Measurements from ENCODE around the gene RAP1GAP.
A peak's percentile ranks its signal among the peaks of the same experiment; 100 is the strongest.

RAP1GAP gene

GRCh38 chr1:21590126-21590880 lies 78.9 kb downstream of the RAP1GAP start:
- DNase-seq, result no peak

DNA sequence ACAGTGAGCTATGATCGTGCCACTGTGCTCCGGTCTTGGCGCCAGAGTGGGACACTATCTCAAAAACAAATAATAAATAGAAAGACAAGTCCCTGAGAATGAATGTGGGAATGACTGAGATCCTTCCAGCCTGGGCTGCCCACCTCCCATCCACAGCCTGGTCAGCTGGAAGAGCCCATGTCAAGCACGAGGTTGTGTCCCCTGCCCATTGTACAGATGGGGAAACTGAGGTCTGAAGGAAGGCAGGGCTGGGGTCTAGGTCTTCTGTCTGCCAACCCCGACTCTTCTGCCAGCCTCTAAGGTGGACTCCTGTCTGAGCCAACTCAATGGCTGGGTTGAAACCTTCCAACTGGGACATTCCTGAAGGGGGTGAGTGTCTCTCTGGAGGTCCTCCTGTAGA lies 79.5 kb downstream of the RAP1GAP start:
- DNase-seq, result no peak

DNA sequence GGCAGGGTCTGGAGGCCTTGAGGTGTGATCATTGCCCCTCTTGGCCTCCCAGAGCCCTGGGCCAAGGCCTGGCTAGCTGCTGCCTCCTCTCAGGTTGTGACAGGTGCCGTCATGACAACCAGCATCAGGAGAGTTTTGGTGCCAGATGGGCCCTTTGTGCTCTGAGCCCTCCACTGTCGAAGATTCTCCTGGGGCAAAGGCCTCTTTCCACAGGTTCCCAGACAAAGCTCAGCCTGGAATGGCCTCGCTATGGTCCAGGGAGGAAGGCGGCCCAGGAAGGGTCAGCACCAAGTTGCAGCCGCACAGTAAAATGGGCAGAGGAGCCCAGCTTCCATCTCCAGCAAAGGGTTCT lies 81.6 kb downstream of the RAP1GAP start:
- DNase-seq, result no peak

- no peak for DNase-seq
These were observed 82.1 kb downstream of the RAP1GAP start for GRCh38 chr1:21586846-21587601.

GRCh38 chr1:21586222-21586621 lies 82.9 kb downstream of the RAP1GAP start:
- DNase-seq, result no peak

DNA sequence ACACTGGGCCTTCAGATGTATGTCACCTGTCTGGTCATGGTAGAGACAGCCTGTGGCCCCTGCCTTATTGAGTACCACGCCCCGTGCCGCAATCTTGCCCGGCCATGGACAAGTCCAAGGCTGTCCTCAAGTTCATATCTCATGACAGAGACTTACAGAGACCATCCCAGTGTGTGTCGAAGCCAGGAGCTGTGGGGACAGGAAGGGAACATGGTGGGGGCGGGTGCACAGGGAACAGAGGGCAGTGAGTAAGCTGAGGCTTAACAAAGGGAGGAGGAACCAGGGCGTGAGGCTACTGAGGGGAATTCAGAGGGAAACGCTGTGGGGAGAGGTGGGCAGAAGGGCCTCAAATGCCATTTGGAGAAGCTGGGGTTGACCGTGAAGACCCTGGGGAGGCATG lies 84.1 kb downstream of the RAP1GAP start:
- DNase-seq, result no peak

DNA sequence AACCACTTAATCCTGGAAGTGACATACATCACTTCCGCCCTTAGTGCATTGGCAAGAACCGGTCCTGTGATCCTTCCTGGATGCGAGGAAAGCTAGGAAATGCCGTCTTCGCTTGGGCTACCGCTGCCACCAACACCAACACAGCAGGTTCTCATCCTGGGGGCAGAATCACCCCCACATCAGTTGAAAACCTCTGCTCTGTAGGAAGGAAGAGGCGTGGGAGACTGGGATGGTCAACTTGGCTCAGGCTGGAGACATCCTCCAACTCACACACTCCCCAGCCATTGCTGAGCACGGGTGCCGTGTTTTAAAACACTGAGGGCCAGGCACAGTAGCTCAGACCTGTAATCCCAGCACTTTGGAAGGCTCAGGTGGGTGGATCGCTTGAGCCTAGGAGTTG lies 85.1 kb downstream of the RAP1GAP start:
- DNase-seq, result no peak

DNA sequence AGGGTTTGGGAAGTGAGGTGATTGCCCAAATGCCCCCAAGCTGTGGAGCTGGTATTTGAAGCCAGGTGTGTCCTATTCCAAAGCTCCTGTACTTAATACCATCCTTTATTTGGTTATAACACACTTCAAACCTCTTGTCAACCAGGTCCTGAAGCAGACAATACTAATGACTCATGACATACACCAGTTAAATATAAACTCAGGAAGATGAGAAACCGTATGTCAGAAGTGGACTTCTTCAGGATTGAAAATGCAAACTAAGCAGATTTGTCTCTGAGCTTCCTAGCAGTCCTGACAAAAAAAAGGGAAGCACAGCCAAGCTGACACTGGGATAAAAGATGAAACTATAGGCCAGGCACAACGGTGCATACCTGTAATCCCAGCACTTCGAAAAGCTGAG lies 89.4 kb downstream of the RAP1GAP start:
- DNase-seq, result no peak

- no peak for DNase-seq
These were observed 91.2 kb downstream of the RAP1GAP start for GRCh38 chr1:21577933-21578332.

DNA sequence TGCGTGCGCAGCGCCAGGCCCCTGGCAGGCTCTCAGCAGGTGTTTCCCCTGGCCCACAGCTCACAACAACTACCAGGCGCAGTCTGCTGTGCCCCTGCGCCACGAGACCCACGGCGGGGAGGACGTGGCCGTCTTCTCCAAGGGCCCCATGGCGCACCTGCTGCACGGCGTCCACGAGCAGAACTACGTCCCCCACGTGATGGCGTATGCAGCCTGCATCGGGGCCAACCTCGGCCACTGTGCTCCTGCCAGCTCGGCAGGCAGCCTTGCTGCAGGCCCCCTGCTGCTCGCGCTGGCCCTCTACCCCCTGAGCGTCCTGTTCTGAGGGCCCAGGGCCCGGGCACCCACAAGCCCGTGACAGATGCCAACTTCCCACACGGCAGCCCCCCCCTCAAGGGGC lies 91.8 kb downstream of the RAP1GAP start:
- DNase-seq, result no peak

DNA sequence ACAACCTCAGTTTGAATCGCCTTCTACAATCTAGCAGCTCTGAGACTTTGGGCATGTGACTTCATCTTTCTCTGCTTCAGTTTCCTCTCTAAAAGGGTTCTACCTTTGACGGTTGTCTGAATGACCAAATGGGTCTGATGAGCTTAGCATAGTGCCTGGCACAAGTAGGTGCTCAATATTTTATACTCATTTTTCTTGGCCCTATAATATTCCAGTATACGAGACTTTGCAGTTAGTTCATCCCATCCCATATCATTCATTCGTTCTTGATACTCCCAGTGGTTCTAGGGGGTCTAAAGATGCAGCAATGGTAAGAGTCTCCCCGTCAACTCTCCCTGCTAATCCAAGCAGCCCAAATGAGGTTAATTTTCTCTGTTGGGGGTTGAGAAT lies 92.4 kb downstream of the RAP1GAP start:
- DNase-seq, result no peak

GRCh38 chr1:21576031-21576797 lies 92.9 kb downstream of the RAP1GAP start:
- no peak for DNase-seq

DNA sequence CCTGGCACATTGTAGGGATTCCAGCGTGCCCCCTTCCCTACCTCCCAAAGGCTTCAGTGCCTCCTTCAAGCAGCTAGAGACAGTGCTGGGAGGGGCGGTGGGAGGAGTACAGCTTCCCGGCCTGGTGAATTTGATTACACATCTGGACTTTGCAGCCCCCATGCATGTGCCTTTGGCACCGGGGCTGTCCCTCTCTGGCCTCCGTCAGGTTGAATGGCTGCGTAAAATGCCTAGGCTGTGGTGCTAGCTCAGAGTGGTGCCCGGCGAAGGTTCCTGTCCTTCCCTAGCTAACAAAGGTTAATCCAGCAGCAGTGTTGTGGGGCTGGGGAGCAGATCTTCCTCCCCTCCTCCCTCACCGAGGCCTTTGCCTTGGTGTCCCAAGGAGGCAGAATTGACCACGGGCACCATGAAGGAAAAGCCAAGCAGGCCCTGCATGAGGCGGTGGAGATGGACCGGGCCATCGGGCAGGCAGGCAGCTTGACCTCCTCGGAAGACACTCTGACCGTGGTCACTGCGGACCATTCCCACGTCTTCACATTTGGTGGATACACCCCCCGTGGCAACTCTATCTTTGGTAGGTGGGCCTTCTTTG lies 93.7 kb downstream of the RAP1GAP start:
- DNase-seq, result no peak

DNA sequence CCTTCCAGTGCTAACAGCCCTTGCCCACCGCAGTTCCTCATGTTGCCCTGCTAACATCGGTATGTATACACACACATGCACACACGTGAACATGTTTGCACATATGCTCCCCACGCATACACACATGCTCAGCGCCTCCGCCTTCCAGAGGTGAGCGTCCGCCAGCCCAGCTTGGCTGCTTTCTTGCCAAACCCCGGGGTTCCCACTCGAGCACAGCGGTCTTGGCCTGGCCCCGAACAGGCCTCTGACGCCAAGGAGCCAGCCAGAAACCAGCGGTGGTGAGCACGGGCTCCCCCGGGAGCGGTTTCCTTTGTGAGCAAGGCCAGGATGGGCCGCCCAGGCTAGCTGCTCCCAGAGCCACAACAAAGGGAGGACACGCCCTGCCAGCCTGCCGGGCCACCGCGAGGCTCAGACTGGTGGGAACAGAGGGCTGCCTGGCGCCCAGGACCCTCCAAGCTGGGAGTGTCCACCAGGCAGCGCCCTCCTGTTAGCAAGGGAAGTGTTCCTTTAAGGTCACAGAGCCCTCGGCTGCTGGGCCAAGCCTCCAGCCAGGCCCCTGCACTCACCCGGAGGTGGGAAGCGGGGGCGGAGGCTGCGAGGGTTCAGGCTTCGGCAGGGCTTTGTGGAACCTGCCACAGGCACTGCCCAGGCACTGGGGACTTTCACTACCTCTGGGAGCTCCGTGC lies 94.5 kb downstream of the RAP1GAP start:
- no peak for DNase-seq

DNA sequence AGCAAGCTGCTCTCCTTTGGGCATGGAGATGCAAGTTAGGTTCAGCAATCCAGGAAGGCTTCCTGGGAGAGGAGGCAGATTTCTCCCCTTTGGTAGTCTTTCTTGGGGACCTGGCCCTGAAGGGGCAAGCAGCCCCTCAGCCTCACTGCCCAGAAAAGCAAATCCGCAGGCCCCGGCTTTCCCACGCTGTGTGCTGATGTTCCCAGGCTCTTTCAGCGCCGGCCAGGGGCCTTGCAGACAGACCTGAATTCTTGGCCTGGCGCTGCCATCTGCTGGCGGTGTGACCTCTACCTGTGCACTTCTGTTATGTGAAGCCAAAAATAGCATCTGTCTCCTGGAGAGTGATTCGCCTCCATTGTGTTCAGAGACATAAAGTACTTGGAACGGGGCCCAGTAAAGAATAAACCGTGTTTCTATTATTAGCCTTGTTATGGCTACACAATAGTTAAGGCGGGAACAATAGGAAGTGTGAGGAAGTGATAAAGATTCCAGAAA lies 95.1 kb downstream of the RAP1GAP start:
- peak in 1 of 5 experiments; percentile 13 for DNase-seq

DNA sequence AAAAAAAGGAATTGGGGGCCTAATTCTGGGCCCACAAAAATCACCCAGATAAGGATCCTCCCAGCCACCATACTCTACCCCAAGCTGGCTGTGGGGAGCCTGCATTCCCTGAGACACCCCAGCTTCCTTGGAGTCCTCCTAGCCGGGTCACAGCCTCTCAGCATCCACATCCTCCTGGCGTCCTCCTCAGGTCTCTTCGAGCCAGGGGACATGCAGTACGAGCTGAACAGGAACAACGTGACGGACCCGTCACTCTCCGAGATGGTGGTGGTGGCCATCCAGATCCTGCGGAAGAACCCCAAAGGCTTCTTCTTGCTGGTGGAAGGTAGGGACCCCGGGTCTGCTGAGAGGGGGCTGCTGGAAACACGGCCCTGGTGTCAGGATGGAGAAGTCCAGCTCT lies 95.7 kb downstream of the RAP1GAP start:
- no peak for DNase-seq

GRCh38 chr1:21572735-21573277 lies 96.4 kb downstream of the RAP1GAP start:
- DNase-seq, result no peak

DNA sequence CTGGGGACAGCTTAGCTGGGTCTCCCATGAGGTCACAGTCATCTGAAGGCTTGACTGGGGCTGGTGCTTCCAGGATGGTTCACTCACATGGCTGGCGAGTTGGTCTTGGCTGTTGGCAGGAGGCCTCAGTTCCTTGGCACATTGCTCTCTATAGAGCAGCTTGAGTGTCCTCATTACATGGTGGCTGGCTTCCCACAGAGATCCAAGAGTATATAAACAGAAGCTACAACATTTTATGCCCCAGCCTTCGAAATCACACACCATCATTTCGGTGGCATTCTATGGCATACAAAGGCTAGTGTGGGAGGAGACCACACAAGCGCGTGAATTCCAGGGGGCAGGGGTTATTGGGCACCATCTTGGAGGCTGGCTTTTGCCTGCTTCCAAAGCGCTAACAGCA lies 96.9 kb downstream of the RAP1GAP start:
- DNase-seq, result no peak

- DNase-seq, result no peak
These were observed 98.3 kb downstream of the RAP1GAP start for GRCh38 chr1:21570885-21571284.

GRCh38 chr1:21570528-21570875 lies 98.7 kb downstream of the RAP1GAP start:
- DNase-seq, result no peak

DNA sequence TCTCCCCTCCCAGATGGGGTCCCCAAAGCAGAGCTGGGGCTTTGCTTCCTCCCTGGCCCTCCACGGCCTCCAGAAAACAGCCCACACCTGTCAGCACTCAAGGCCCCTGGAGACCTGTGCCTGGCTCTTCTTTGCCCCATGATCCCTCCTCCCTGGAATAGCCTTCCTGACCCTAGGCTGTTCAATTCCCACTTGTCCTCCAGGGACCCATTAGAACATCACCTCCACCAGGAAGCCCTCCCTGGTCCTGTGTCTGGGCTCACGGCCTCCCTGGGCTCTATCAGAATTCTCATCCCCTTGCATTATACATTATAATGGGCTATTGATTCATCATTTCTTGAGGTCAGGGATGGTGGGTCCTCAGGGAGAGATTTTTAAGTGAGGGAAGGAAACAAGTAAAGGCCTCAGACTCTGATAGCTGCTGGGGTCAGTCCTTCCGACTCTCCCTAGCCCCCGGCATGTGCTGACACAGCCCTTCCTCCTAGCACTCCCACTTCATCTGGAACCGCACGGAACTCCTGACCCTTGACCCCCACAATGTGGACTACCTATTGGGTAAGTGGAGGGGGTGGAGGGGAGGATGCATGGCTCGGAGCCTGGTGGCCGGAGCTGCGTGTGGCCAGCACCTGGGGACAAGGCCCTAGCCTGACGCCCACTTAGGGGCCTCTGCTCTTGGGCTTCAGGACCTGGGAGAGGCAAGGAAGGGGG lies 99.2 kb downstream of the RAP1GAP start:
- DNase-seq, result no peak
